H1 (cell line): ENCODE results near the gene SLX4IP. TPM values are rescaled to one million over a fixed set of nuclear protein-coding genes. Genes with fewer than 3 reads are reported as not detected.

ENCODE experiments used
- CTCF ChIA-PET: fragments of 300-600 bp; sonication (Branson Sonifier 250); formaldehyde crosslinking; loops from one replicate; lab custom pipeline; 2021; ENCODE audit not compliant: partially characterized antibody; lab: Charles Lee
- POLR2A ChIA-PET: fragments of 300-600 bp; sonication (Branson Sonifier 250); formaldehyde crosslinking; loops from one replicate; lab custom pipeline; 2021; ENCODE audit warnings: inconsistent platforms; ENCODE audit not compliant: partially characterized antibody; lab: Charles Lee
- DNase-seq, 2 experiments: peaks; one replicate each; pipeline versions ENCODE4 v3.0.0 to v3.0.0-alpha.2; 2010 to 2022; ENCODE audit warnings: low spot score in 2 of 2, low read depth in 1 of 2, mixed read lengths in 1 of 2
- FAIRE-seq: peaks from 2 replicates; lab custom pipeline; 2011; peaks lifted over from hg19 to GRCh38; lab: Jason Lieb, UNC
- H2AFZ ChIP-seq: 2 replicates; pipeline ENCODE4 v1.8.1; 2012; ENCODE audit warnings: low read length, inconsistent platforms
- H2AK5ac ChIP-seq: 2 replicates; pipeline ENCODE4 v1.6.1; 2013; ENCODE audit warnings: low read depth, low read length
- H2BK120ac ChIP-seq: replicated peaks from 2 replicates; pipeline ENCODE3; 2013; ENCODE audit warnings: low read depth, low read length, inconsistent platforms
- H2BK12ac ChIP-seq: 2 replicates; pipeline ENCODE4 v1.6.1; 2013; ENCODE audit warnings: low read depth, low read length
- H2BK15ac ChIP-seq: 2 replicates; pipeline ENCODE4 v1.6.1; 2013; ENCODE audit warnings: low read length
- H2BK20ac ChIP-seq: 2 replicates; pipeline ENCODE4 v1.6.1; 2013; ENCODE audit warnings: low read length
- H2BK5ac ChIP-seq: 2 replicates; pipeline ENCODE4 v1.6.1; 2013; ENCODE audit warnings: low read depth, low read length
- H3K14ac ChIP-seq: 2 replicates; pipeline ENCODE4 v1.6.1; 2013; ENCODE audit warnings: inconsistent platforms; ENCODE audit not compliant: insufficient read length
- H3K18ac ChIP-seq: 2 replicates; pipeline ENCODE4 v1.6.1; 2013; ENCODE audit warnings: low read length; ENCODE audit errors: extremely low read depth
- H3K23ac ChIP-seq: 2 replicates; pipeline ENCODE4 v1.6.1; 2013; ENCODE audit warnings: inconsistent platforms; ENCODE audit not compliant: insufficient read length
- H3K23me2 ChIP-seq: 2 replicates; pipeline ENCODE4 v1.6.1; 2013; ENCODE audit warnings: low read depth, low read length
- H3K27ac ChIP-seq: 2 replicates; pipeline ENCODE4 v1.6.1; 2011; ENCODE audit warnings: low read depth, low read length, inconsistent platforms
- H3K27me3 ChIP-seq, 4 experiments: replicated peaks in 1 of 4; 1 replicate in 1 of 4; 2 replicates in 3 of 4; pipeline versions ENCODE4 v1.6.1 to v1.8.1; 2011 to 2013; ENCODE audit warnings: low read length in 3 of 4, mild to moderate bottlenecking in 3 of 4, inconsistent platforms in 2 of 4, mixed read lengths in 2 of 4, moderate library complexity in 1 of 4; ENCODE audit not compliant: control insufficient read depth in 3 of 4, insufficient read depth in 3 of 4; ENCODE audit errors: extremely low read depth in 1 of 4
- H3K36me3 ChIP-seq, 4 experiments: 2 replicates each; pipeline versions ENCODE4 v1.6.1 to v1.8.1; 2011 to 2013; ENCODE audit warnings: mild to moderate bottlenecking in 4 of 4, low read length in 3 of 4, moderate library complexity in 2 of 4, control low read depth in 1 of 4, inconsistent platforms in 1 of 4; ENCODE audit not compliant: insufficient read depth in 4 of 4, control insufficient read depth in 2 of 4
- H3K4ac ChIP-seq: replicated peaks from 2 replicates; pipeline ENCODE3; 2013; ENCODE audit warnings: low read length, low read depth, mixed read lengths, inconsistent platforms; ENCODE audit not compliant: insufficient read length
- H3K4me1 ChIP-seq, 4 experiments: replicated peaks in 1 of 4; 1 replicate in 1 of 4; 2 replicates in 3 of 4; pipeline versions ENCODE4 v1.6.1 to v1.8.1; 2011 to 2013; ENCODE audit warnings: low read length in 3 of 4, inconsistent platforms in 2 of 4, mixed read lengths in 1 of 4; ENCODE audit not compliant: insufficient read depth in 4 of 4, control insufficient read depth in 3 of 4
- H3K4me2 ChIP-seq, 2 experiments: 2 replicates each; pipeline versions ENCODE4 v1.6.1 to v1.8.1; 2011 to 2013; ENCODE audit warnings: low read depth in 2 of 2, low read length in 2 of 2, control low read depth in 1 of 2, inconsistent platforms in 1 of 2, mild to moderate bottlenecking in 1 of 2; ENCODE audit not compliant: insufficient read depth in 1 of 2
- H3K4me3 ChIP-seq, 4 experiments: fragments of 200-600, 300-600 bp in 1 of 4; sonication (generic), shearing (Covaris generic), sonication (Bioruptor Twin) in 1 of 4; 2 replicates each; pipeline versions ENCODE4 v1.5.1 to v1.8.1; 2011 to 2016; ENCODE audit warnings: low read length in 4 of 4, low read depth in 3 of 4, control low read depth in 2 of 4, inconsistent platforms in 2 of 4, mild to moderate bottlenecking in 2 of 4, mixed read lengths in 1 of 4, moderate library complexity in 1 of 4; ENCODE audit not compliant: insufficient read depth in 2 of 4; ENCODE audit errors: extremely low read depth in 1 of 4
- H3K56ac ChIP-seq: replicated peaks from 2 replicates; pipeline ENCODE3; 2013; ENCODE audit warnings: low read depth, mild to moderate bottlenecking, mixed read lengths, low read length, inconsistent platforms; ENCODE audit not compliant: insufficient read length
- H3K79me1 ChIP-seq: 2 replicates; pipeline ENCODE4 v1.6.1; 2013; ENCODE audit warnings: low read depth, low read length, control low read depth
- H3K79me2 ChIP-seq, 2 experiments: 2 replicates each; pipeline versions ENCODE4 v1.6.1 to v1.8.1; 2012 to 2013; ENCODE audit warnings: low read length in 2 of 2, mild to moderate bottlenecking in 2 of 2, inconsistent platforms in 1 of 2; ENCODE audit not compliant: insufficient read depth in 2 of 2, control insufficient read depth in 1 of 2
- H3K9ac ChIP-seq, 4 experiments: replicated peaks in 1 of 4; 1 replicate in 1 of 4; 2 replicates in 3 of 4; pipeline versions ENCODE4 v1.6.1 to v1.8.1; 2011 to 2013; ENCODE audit warnings: low read depth in 3 of 4, low read length in 3 of 4, control low read depth in 2 of 4, mild to moderate bottlenecking in 2 of 4, moderate library complexity in 2 of 4, inconsistent platforms in 1 of 4; ENCODE audit errors: extremely low read depth in 1 of 4
- H3K9me3 ChIP-seq, 2 experiments: 2 replicates each; pipeline versions ENCODE4 v1.6.1 to v1.8.1; 2012 to 2013; ENCODE audit warnings: mild to moderate bottlenecking in 2 of 2, moderate library complexity in 2 of 2, control low read depth in 1 of 2, inconsistent platforms in 1 of 2, low read depth in 1 of 2, low read length in 1 of 2, mixed read lengths in 1 of 2; ENCODE audit not compliant: insufficient read depth in 2 of 2
- H4K20me1 ChIP-seq, 2 experiments: replicated peaks in 1 of 2; 2 replicates each; pipeline versions ENCODE3 to v1.8.1; 2011 to 2013; ENCODE audit warnings: inconsistent platforms in 2 of 2, low read length in 2 of 2, mild to moderate bottlenecking in 1 of 2; ENCODE audit not compliant: insufficient read depth in 2 of 2, control insufficient read depth in 1 of 2
- H4K5ac ChIP-seq: 2 replicates; pipeline ENCODE4 v1.6.1; 2013; ENCODE audit warnings: low read length, low read depth, mixed read lengths, inconsistent platforms; ENCODE audit not compliant: insufficient read length
- H4K8ac ChIP-seq: 2 replicates; pipeline ENCODE4 v1.8.0; 2013; ENCODE audit warnings: mild to moderate bottlenecking, moderate library complexity, low read length, inconsistent platforms; ENCODE audit not compliant: insufficient read depth; ENCODE audit errors: extremely low read depth
- H4K91ac ChIP-seq: replicated peaks from 2 replicates; pipeline ENCODE3; 2013; ENCODE audit warnings: low read length, mixed read lengths, inconsistent platforms; ENCODE audit not compliant: insufficient read length
- GABPA ChIP-seq: IDR thresholded peaks from 2 replicates; pipeline ENCODE4 v1.6.1; 2011; ENCODE audit warnings: mild to moderate bottlenecking, low read length, moderate library complexity, borderline replicate concordance; ENCODE audit not compliant: insufficient read depth
- KDM1A ChIP-seq: fragments of 200-600, 300-600 bp; sonication (generic); IDR thresholded peaks from 2 replicates; pipeline ENCODE4 v1.7.1; 2016; ENCODE audit warnings: mild to moderate bottlenecking, low read length, borderline replicate concordance
- PHF8 ChIP-seq: fragments of 200-600 bp; sonication (generic); conservative IDR thresholded peaks from 2 replicates; pipeline ENCODE4 v1.7.1; 2012; ENCODE audit warnings: low read depth, mild to moderate bottlenecking, inconsistent platforms, low read length, moderate library complexity
- POLR2AphosphoS5 ChIP-seq: IDR thresholded peaks from 2 replicates; pipeline ENCODE4 v1.6.1; 2011; ENCODE audit warnings: low read depth, low read length
- RFX5 ChIP-seq: IDR thresholded peaks from 2 replicates; pipeline ENCODE4 v1.6.1; 2011; ENCODE audit warnings: low read depth, low read length, improper control_type of control experiment, borderline replicate concordance
- RXRA ChIP-seq: IDR thresholded peaks from 2 replicates; pipeline ENCODE4 v1.6.1; 2011; ENCODE audit warnings: low read depth, mild to moderate bottlenecking, low read length, moderate library complexity; ENCODE audit not compliant: insufficient read depth
- SIRT6 ChIP-seq: IDR thresholded peaks from one replicate; pipeline ENCODE4 v1.7.1; 2012; ENCODE audit warnings: low read length, inconsistent platforms
- SP1 ChIP-seq: IDR thresholded peaks from 2 replicates; pipeline ENCODE4 v1.6.1; 2011; ENCODE audit warnings: low read depth, low read length
- SP4 ChIP-seq: IDR thresholded peaks from 2 replicates; pipeline ENCODE4 v1.6.1; 2012; ENCODE audit warnings: low read length, inconsistent platforms
- SUZ12 ChIP-seq: fragments of 200-600 bp; sonication (generic); IDR thresholded peaks from 2 replicates; pipeline ENCODE4 v1.6.1; 2012; ENCODE audit warnings: mild to moderate bottlenecking, inconsistent platforms, low read length, moderate library complexity, mixed read lengths
- ZNF274 ChIP-seq: IDR thresholded peaks from 2 replicates; pipeline ENCODE4 v1.7.0; 2012; ENCODE audit warnings: low read length, borderline replicate concordance; ENCODE audit errors: extremely low read depth
- WGBS, 2 experiments: shearing (Covaris generic) in 1 of 2; methylation state at CpG; one replicate each; pipeline versions ENCODE4 v1.1.6 to v1.1.7; 2013 to 2015; ENCODE audit warnings: low lambda C conversion rate in 2 of 2, mixed read lengths in 2 of 2, inconsistent platforms in 1 of 2, low coverage in 1 of 2, missing lambda C conversion rate in 1 of 2; ENCODE audit not compliant: insufficient replicate concordance in 2 of 2, insufficient coverage in 1 of 2, insufficient read length in 1 of 2; ENCODE audit errors: extremely low coverage in 1 of 2, missing lambda C conversion rate in 1 of 2; 5-methylcytosine and 5-hydroxymethylcytosine counted together
- polyA plus RNA-seq, 7 experiments: library from polyadenylated mRNA; depleted of rRNA in 3 of 7; stranded (reverse) in 5 of 7; unstranded in 2 of 7; fragments of >200 nt in 5 of 7; fragments of 200-250 nt in 2 of 7; gene quantifications; 1 replicate in 5 of 7; 2 replicates in 1 of 7; 4 replicates in 1 of 7; pipeline versions ENCODE4 v1.2.1 to v1.2.3, GENCODE V29; 2011 to 2013; ENCODE audit warnings: missing spikeins in 2 of 7, mixed read lengths in 2 of 7
- total RNA-seq: library from RNA; stranded (reverse); fragmentation: NEBNext Ultra II Directional; extraction: Animal tissue kit (Norgen Biotek cat#: 25700); gene quantifications from 2 replicates; pipeline ENCODE4 v1.2.1, GENCODE V29; 2021
- TF ChIP-seq, protein P1 (sequence below): IDR thresholded peaks from 2 replicates; pipeline ENCODE4 v1.6.1; 2011; ENCODE audit warnings: low read depth, mild to moderate bottlenecking, low read length; ENCODE audit not compliant: insufficient read depth

Gene SLX4IP
- total and polyA plus RNA-seq, 2 of the 8 experiments (the other 6 are each of a cell fraction or from before 2014, with no cell fraction given), result 2.4 to 8.7 TPM

DNA sequence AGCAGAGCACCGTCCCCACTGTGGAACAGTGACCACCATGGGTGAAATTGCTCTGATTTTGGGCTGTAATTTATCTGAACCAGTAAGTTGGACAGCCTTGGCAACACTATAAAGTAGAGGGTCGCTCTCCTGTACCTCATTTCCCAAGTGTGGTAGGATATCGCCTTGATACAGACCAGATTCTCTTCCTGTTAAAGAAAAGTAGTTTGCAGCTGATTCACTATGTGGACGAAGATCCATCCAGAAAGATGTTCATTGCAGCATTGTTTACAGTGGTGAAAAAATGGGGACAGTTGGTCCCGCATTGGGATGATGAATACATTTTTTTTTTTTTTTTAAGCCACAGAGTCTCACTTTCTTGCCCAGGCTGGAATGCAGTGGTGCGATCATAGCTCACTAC lies 74.3 kb downstream of the SLX4IP start:
- no peak for FAIRE-seq
- no peak overlapping the region for H2BK120ac ChIP-seq
- H3K18ac ChIP-seq, result no peak overlapping the region
- no peak overlapping the region; the same call in 1 of the 2 replicates for H2AK5ac ChIP-seq
- H3K27ac ChIP-seq, result no peak overlapping the region
- no peak for TF ChIP-seq SP4
- TF ChIP-seq RXRA, result no peak
- no peak for TF ChIP-seq PHF8
- no peak for TF ChIP-seq SIRT6
- no peak for TF ChIP-seq SUZ12
- no peak for TF ChIP-seq POLR2AphosphoS5
- TF ChIP-seq, protein P1, sequence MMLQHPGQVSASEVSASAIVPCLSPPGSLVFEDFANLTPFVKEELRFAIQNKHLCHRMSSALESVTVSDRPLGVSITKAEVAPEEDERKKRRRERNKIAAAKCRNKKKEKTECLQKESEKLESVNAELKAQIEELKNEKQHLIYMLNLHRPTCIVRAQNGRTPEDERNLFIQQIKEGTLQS, result no peak
- TF ChIP-seq SP1, result no peak
- TF ChIP-seq GABPA, result no peak
- no peak for TF ChIP-seq RFX5
- no peak for TF ChIP-seq ZNF274
- TF ChIP-seq KDM1A, result no peak
- no peak overlapping the region for H3K14ac ChIP-seq
- H2BK12ac ChIP-seq, result no peak overlapping the region; the same call in 1 of the 2 replicates
- H3K79me1 ChIP-seq, result no peaks in the 10 kb centered on the region; the same call in 1 of the 2 replicates
- no peaks in the 10 kb centered on the region for H3K23me2 ChIP-seq
- no peak overlapping the region for H4K91ac ChIP-seq
- H4K5ac ChIP-seq, result no peak overlapping the region
- no peak for DNase-seq
- no peak overlapping the region for H2BK20ac ChIP-seq
- no peaks in the 10 kb centered on the region for H3K36me3 ChIP-seq
- no peak overlapping the region for H3K23ac ChIP-seq
- no peak overlapping the region for H2BK5ac ChIP-seq
- H2BK15ac ChIP-seq, result no peak overlapping the region
- H3K4me2 ChIP-seq, result no peak overlapping the region
- no peak overlapping the region for H3K4me3 ChIP-seq
- no peaks in the 10 kb centered on the region for H3K27me3 ChIP-seq
- H3K56ac ChIP-seq, result no peak overlapping the region
- H3K79me2 ChIP-seq, result peaks cover 0 to 5% of the 10 kb centered on the region in 2 experiments; a peak in 1 of 4 replicates
- no peaks in the 10 kb centered on the region for H3K9me3 ChIP-seq
- no peak overlapping the region for H3K4ac ChIP-seq
- POLR2A ChIA-PET, result no interaction called here
- H3K9ac ChIP-seq, result no peak overlapping the region
- H2AFZ ChIP-seq, result no peak overlapping the region
- WGBS, 2 experiments, result 91% methylated on average over 6 of the region's 6 CpGs; no CpG with 5 or more reads in 1 of the 2 experiments
- CTCF ChIA-PET, result interaction anchor here (0.7 kb wide), 1 partner anchor 647 kb away, joined by 3 read pairs; no protein-coding TSS in a partner anchor
- no peak overlapping the region for H4K8ac ChIP-seq
- peaks cover 0 to 11% (median 5%) of the 10 kb centered on the region in 4 experiments; a peak in 5 of 7 replicates for H3K4me1 ChIP-seq
- H4K20me1 ChIP-seq, result no peaks in the 10 kb centered on the region
